ENCODE measurements around the gene ZFP1. TPM values are rescaled to one million over a fixed set of nuclear protein-coding genes. Genes with fewer than 3 reads are reported as not detected.

The ZFP1 gene
- total RNA-seq, 1 donor from 2014 or later, result 16.8 TPM

DNA sequence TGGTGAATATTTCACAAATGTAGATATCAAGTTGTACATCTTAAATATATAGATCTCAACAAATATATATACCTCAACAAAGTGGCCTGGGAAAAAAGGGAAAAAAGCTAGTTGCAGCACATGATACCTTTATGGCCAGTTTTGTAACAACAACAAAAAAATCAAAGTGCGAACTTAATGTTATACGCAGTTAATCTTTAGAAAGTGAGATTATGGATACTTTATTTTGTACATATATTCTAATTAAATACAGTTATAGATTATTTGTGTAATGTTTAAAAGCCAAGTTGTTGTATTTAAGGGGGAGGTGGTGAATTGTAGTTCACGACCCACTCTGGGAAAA, 385 bp upstream of the ZFP1 start:
- ATAC-seq (no peak), DNase-seq (ENCODE audit: low spot score) (no peak)

DNA sequence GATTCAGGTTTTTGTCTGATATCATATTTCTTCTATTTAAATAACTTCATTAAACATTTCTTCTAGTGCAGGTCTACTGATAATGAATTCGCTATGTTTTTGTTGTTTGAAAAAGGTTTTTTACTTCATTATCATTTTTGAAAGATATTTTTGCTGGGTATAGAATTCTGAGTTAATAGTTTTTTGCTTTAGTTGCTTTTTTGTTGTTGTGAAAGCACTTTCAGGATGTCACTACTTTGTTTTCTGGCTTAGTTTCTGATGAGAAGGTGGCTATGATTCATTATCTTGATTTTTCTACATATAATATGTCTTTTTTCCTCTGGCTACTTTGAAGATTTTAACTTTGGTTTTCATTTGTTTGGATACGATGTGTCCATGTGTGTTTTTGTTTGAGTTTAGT, 3.5 kb downstream of the ZFP1 start:
- no peak for DNase-seq (ENCODE audit: low spot score)
- no peak for ATAC-seq

- DNase-seq (ENCODE audit: low spot score) (no peak), ATAC-seq (no peak)
These were observed 4.3 kb downstream of the ZFP1 start for GRCh38 chr16:75152635-75153034.

DNA sequence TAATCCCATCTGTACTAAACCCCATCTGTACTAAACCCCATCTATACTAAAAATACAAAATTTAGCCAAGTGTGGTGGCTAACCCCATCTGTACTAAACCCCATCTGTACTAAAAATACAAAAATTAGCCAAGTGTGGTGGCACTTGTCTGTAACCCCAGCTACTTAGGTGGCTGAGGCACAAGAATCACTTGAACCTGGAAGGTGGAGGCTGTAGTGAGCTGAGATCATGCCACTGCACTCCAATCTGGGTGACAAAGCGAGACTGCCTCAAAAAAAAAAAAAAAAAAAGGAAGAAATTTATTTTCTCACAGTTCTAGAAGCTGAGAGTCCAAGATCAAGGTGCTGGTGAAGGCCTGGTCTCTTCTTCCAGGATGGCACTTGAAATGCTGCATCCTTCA, 12.1 kb downstream of the ZFP1 start:
- ATAC-seq (no peak), DNase-seq (ENCODE audit: low spot score) (no peak)

- ATAC-seq, result no peak
These were observed 21.6 kb downstream of the ZFP1 start for GRCh38 chr16:75169899-75170405.

DNA sequence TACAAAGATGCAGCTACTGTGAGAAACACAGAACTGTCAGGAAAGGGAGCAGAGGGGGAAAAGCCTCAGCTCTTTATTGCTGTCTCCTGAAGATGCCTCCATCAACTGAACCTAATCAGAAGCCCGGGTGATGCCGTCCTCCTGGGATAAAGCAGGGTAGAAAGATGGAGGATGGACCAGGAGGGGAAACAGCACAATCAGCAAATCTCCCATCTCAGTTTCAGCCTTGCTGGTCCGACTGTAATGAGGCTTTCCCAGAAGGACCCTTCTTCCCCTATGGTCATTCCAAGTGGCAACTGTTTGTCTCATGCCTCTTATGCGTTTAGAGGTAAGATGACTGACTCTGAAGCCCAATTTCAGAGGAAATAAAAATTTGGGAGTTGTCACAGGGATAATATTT, 24.3 kb downstream of the ZFP1 start:
- no peak for ATAC-seq
- DNase-seq (ENCODE audit: low spot score), result no peak

More at GRCh38 chr16:75169899-75170405, 21.6 kb downstream of the ZFP1 start:
- no peak for DNase-seq (ENCODE audit: low spot score)

DNA sequence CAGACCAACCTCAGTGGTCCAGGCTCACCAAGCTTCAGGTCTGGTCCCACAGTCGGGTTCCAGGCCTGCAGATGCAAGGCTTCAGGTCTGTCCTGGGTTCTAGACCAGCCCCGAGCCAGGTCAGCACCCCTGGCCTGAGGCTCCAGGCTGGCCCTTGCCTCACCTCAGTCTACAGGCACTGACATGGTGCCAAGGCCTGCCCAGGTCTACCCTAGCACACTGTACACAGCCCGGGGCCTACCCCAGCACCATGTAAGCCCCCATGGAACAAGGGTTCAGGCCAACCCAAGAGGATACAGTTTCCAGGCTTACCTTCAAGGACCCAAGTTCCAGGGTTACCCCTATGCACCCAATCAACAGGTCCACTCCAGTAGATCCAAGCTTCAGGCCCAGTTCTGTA, 26.8 kb downstream of the ZFP1 start:
- ATAC-seq (peak; percentile 35), DNase-seq (ENCODE audit: low spot score) (no peak)

DNA sequence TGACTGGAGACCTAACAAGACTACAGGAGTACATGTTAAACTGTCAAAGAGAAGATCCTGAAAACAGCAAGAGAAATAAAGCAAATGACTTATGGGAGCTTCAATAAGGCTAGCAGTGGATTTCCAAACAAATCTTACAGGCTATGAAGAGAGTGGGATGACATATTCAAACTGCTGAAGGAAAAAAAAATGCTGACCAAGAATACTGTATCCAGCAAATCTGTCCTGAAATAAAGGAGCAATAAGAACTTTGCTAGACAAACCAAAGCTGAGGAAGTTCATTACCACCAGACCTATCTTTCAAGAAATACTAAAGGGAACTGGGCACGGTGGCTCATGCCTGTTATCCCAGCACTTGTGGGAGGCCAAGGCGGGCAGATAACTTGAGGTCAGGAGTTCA, 28.6 kb downstream of the ZFP1 start:
- ATAC-seq (no peak), DNase-seq (ENCODE audit: low spot score) (no peak)

DNA sequence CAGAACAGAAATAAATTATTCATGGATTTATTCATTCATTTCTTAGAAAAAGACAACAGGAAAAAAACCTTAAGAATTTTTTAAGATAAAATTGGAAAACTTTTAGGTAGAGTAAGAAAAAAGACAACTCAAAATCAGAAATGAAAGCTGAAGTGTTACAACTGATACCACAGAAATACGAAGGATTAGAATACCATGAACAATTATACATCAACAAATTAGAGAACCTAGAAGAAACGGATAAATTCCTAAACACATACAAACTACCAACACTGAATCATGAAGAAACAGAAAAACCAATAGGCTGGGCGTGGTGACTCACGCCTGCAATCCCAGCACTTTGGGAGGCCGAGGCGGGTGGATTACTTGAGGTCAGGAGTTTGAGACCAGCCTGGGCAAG, 30.9 kb downstream of the ZFP1 start:
- ATAC-seq, result no peak
- no peak for DNase-seq (ENCODE audit: low spot score)

DNA sequence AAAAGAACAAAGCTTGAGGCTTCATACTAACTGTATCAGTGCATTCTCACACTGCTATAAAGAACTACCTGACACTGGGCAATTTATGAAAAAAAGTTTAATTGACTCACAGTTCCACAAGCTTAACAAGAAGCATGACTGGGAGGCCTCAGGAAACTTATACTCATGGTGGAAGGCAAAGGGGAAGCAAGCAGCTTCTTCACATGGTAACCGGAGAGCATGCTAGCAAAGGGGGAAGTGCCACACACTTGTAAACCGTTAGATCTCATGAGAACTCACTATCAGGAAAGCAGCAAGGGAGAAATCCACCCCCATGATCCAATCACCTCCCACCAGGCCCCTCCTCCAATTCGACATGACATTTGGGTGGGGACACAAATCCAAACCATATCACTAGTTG, 33.3 kb downstream of the ZFP1 start:
- ATAC-seq (no peak), DNase-seq (ENCODE audit: low spot score) (no peak)

GRCh38 chr16:75188832-75189477, 40.6 kb downstream of the ZFP1 start:
- peak; percentile 33 for DNase-seq (ENCODE audit: low spot score)
- no peak for ATAC-seq

DNA sequence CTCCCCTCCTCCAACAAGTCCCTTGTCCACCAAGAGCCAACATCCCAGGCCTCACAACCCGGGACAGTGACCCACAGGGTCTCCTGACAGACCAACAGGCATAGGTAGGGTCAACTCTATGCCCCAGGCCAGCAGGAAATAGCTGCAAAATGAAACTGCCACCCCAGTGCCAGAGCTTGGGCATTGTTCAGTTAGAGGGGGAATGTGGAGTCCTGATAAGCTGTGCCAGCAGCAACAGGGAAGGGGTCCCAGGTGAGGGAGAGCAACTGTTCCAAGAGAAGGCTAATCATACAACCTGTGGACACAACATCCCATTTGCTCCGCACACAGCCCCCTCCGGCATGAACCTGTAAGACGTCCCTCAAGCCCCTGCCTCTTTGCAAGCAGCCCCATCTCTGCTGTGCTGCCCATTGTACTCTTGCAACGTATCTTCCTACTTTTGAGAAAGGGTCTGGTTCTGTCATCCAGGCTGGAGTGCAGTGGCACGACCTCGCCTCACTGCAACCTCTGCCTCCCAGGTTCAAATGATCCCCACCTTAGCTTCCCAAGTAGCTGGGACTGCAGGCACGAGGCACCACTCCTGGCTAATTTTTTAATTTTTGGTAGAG, 41.4 kb downstream of the ZFP1 start:
- ATAC-seq, result no peak

GRCh38 chr16:75192606-75193264, 44.4 kb downstream of the ZFP1 start:
- peak; percentile 16 for DNase-seq (ENCODE audit: low spot score)
- no peak for ATAC-seq

More for the DNA sequence above, 41.4 kb downstream of the ZFP1 start:
- DNase-seq (ENCODE audit: low spot score), result peak; percentile 30

DNA sequence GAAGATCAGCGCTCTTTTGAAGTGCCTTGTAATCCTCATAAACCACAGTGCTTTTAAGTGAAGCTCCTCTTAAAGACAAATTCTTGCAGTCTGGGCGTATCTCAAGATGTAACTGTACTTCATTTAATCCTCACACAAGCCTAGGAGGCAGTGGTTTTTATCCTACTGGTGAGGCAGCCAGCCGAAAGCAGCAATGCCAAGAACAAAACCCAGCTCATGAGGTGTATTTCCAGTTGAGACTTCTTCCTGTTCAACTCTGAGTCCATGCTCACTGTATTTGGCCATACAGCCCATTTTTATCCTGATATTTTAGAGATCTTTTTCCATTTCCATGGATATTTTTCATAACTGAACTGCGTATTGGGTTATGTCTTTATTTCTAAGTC, 44.9 kb downstream of the ZFP1 start:
- DNase-seq (ENCODE audit: low spot score) (no peak), ATAC-seq (no peak)

GRCh38 chr16:75193730-75194444, 45.6 kb downstream of the ZFP1 start:
- ATAC-seq, result no peak
- DNase-seq (ENCODE audit: low spot score), result peak; percentile 28

DNA sequence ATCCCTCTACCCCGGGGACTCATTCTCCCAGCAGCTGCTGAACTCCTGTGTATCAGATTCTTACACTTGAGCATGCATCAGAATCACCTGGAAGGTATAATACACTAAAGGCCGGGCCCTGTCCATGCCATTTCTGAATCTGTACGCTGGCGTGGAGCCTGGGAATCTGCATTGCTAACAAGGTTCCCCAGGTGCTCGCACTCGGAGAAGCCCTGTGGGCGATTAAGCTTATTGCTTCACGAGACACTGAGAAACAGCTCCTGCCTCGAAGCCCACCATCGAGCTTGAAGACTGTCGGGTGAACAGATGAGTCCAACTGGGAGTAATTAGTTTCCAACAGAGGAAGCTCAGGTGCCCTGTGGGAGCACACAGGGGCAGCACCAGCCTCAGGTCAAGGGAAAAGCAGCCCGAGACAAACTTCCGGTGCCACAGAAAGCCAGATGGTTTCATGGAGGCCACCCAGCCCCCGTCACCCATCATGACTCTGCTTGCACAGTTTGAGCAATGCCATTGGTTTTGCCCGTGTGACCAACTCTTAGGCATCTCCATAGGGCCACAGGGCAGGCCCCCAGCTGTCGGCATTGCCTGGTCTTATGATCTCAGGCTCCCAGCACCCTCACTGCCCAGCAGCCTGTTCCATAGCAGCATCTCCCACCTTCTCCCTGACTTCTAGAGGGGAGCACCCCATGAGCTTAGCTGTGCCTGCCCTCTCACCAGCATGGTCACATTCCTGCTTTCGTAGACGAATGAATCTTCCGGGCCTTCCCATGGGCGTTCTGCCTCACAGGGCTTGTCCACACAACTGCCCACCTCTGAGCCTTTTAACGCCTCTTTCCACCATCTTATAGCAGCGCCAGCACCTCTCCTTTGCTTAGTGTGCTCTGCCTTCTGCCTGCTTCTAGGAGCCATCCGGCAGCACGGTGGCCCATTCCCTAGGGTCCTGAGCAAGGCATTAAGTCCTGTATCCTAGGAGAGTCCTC, 47.8 kb downstream of the ZFP1 start:
- ATAC-seq (no peak), DNase-seq (ENCODE audit: low spot score) (no peak)

- DNase-seq (ENCODE audit: low spot score), result no peak
- ATAC-seq, result peak; percentile 72
These were observed 48.5 kb downstream of the ZFP1 start for GRCh38 chr16:75196836-75197235.

GRCh38 chr16:75197522-75198134, 49.3 kb downstream of the ZFP1 start:
- DNase-seq (ENCODE audit: low spot score) (no peak), ATAC-seq (no peak)

GRCh38 chr16:75198135-75198600, 49.8 kb downstream of the ZFP1 start:
- DNase-seq (ENCODE audit: low spot score), result no peak
- ATAC-seq, result no peak

DNA sequence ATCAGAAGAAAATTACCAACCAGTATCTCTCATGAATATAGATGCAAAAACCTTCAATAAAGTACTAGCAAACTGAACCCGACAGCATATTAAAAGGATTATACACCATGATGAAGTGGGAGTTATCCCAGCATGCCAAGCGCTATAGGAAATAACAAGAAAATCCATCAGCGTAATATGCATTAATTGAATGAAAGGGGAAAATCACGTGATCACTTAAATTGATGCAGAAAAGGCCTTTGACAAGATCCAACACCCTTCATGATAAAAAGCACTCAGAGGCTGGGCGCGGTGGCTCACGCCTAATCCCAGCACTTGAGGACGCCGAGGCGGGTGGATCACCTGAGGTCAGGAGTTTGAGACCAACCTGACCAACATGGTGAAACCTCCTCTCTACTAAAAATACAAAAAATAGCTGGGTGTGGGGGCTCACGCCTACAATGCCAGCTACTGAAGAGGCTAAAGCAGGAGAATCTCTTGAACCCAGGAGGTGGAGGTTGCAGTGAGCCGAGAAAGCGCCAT, 53.8 kb downstream of the ZFP1 start:
- DNase-seq (ENCODE audit: low spot score) (no peak), ATAC-seq (no peak)
